GM12873 (cell line): ENCODE data around the gene FOXD2.

ENCODE experiments used
- TF ChIP-seq, protein P1 (sequence below): IDR thresholded peaks from 2 replicates; pipeline ENCODE4 v1.5.1; 2012; ENCODE audit warnings: low read depth, mild to moderate bottlenecking, moderate library complexity, low read length, control low read depth; ENCODE audit not compliant: insufficient read depth; ENCODE audit errors: missing control alignments

The FOXD2 gene

DNA sequence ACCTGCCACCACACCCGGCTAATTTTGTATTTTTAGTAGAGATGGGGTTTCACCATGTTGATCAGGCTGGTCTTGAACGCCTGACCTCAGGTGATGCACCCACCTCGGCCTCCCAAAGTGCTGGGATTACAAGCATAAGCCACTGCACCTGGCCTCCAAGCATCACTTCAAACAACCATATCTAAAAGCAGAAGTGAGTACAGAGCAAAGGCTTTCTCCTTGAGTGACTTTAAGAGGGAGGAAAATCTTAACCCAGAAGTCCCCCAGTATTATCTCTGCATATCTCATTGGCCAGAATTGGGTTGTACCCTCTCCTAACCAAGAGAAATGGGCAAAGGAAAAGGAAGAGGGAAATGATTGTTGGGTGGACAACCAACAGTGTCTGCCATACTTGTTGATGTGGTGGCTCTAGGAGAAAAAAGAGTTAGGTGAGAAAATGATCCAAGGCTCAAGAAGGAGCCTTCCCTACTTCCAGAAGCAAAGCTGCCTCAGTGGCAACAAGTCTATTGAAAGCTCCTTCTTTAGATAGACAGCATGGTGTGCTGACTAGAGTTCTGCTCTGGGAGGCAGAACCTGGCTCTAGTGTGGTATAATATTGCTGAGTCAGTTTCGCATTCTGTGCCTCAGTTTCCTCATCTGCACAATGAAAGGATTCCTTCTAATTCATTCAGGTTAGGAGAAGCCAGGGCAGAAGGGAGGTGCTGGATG, 38.6 kb upstream of the FOXD2 start:
- TF ChIP-seq, protein P1, sequence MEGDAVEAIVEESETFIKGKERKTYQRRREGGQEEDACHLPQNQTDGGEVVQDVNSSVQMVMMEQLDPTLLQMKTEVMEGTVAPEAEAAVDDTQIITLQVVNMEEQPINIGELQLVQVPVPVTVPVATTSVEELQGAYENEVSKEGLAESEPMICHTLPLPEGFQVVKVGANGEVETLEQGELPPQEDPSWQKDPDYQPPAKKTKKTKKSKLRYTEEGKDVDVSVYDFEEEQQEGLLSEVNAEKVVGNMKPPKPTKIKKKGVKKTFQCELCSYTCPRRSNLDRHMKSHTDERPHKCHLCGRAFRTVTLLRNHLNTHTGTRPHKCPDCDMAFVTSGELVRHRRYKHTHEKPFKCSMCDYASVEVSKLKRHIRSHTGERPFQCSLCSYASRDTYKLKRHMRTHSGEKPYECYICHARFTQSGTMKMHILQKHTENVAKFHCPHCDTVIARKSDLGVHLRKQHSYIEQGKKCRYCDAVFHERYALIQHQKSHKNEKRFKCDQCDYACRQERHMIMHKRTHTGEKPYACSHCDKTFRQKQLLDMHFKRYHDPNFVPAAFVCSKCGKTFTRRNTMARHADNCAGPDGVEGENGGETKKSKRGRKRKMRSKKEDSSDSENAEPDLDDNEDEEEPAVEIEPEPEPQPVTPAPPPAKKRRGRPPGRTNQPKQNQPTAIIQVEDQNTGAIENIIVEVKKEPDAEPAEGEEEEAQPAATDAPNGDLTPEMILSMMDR: no peak

DNA sequence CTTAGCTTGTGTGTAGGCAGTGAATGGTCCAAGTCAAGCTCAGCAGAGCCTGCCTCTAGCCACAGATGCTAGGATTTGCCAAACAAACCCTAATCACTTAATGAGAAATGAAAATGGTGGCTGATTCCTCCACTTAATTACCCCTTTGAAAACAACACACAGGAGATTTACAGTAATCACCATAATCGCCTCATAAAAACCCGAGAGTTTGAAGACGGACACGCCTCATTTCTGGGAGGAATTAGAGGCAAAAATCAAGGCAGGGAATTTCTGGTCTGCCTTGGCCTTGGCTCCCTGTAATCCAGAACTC, 38.0 kb upstream of the FOXD2 start:
- TF ChIP-seq, protein P1: no peak

DNA sequence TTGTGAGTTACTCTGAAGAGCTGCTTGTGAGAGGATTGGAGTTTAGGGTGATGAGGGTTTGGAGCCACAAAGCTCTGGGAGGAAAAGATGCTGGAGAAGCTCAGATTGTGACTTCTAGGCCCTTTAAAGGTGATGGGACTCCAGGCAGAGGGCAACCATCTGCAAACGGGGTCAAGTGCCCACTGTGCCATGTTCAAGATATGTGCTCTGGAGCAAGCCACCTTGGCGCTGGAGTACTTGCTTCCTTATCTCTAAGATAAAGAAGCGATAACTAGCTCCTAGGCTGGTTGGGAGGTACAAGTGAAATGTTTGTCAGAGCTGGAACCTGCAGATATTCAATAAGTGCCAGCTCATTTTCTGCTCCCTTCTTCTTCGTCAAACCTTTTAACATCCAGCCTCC, 36.1 kb upstream of the FOXD2 start:
- TF ChIP-seq, protein P1: no peak

DNA sequence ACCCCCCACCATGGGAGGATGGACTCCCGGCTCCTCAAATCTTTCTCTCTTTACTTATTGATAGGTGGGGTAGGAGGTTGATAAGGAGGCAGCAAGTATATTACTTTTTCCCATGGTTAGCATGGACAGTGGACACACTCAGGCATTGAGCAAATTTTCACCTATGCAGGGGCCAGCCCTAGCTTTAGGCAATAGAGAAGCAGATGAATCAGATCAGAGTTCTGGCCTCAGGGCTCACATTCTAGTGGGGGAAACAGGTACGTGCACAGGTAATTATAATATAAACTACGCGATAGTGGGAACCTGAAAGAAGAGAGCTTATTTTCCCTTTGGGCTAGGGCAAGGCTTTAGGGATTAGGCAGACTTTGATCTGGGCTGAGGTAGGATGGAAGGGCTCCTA, 35.3 kb upstream of the FOXD2 start:
- TF ChIP-seq, protein P1: no peak

DNA sequence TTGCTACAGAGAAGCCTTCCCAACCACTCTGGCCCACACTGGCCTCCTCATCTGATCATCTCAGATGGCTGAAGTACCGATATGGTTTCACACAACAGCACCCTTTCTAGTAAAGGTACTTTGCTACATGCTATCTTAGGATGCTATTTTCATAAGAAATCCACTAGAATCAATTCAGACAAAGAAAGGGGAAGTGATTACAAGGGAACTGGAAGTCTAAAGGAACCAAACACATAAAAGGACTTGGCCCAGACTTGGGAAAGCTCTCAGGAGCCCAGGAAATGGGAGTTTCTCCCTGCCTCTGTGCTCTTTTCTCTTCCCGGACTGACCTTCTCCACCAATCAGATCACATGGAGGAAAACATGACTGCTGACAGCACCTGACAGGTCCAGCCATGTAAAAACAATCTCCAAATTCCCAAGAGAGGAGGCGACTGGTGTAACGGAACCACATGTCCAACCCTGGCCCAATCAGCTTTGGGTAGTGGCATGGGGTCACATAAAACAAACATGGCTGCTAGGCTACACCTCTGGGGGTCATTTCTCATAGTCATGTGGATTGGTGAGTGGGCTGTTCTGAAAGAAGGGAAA, 34.4 kb upstream of the FOXD2 start:
- TF ChIP-seq, protein P1: no peak

DNA sequence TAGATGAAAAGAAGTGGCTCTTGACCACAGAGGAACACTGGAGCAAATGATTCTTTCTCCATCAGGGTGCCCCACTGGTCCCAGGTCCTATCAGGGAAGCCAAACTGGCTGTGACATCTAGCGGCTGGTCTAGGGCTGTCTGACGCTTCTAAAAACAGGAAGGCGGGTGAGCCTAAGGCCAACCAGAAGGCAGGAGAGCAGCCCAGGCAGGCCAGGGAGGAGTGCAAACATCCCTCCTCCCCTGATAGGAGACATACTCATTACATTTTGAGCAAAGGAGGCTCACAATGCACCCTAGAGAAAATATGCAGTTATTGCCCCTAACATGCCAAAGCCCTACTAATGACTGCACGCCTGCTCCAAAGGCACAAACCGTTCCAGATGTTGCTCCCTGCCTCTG, 32.1 kb upstream of the FOXD2 start:
- TF ChIP-seq, protein P1: no peak

DNA sequence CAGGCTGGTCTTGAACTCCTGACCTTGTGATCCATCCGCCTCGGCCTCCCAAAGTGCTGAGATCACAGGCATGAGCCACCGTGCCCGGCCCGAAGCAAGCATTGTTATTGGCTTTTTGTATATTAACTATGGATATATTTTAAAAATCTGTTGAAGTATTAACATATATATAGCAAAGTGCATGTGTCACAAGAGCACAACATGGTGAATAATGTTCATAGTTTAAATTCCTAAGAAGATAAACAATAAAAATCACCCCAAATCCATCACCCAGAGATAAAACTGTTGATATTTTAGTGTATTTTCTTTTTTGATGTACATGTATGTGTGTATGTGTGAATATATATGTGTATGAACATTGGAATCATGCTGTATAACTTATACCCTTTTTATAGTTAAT, 30.9 kb upstream of the FOXD2 start:
- TF ChIP-seq, protein P1: no peak
